Myocyte (in vitro differentiated cells): ENCODE data around the gene EGLN1. TPM values are rescaled to one million over a fixed set of nuclear protein-coding genes. Genes with fewer than 3 reads are reported as not detected.

ENCODE experiments used
- DNase-seq: peaks from one replicate; pipeline ENCODE4 v3.0.0-alpha.2; 2012; ENCODE audit warnings: low read depth
- total RNA-seq: library from RNA; depleted of rRNA; stranded (reverse); fragments of >200 nt; gene quantifications from 2 replicates; pipeline ENCODE4 v1.2.3, GENCODE V29; 2014

The EGLN1 gene
- total RNA-seq, 1 donor from 2014 or later, result 27.8 TPM

DNA sequence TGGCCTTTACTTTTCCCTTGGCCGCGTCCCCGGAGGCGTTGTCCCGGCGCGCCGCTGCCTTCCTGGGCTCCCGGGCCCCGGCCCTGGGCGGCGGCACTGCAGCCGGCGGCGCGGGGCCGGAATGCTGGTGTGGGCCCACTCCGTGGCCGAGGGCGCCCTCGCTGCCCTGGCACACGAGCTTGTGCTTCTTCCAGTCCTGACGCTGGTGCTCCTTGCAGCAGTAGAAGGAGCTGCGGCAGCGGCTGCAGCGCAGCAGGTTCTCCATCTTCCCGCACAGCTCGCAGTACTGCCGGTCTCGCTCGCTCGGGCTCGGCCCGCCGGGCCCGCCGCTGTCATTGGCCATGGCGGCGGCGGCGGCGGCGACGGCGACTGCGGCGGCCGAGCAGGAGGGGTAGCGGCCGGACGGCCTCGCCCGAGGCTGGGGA, 529 bp downstream of the EGLN1 start:
- DNase-seq, result peak; percentile 47

DNA sequence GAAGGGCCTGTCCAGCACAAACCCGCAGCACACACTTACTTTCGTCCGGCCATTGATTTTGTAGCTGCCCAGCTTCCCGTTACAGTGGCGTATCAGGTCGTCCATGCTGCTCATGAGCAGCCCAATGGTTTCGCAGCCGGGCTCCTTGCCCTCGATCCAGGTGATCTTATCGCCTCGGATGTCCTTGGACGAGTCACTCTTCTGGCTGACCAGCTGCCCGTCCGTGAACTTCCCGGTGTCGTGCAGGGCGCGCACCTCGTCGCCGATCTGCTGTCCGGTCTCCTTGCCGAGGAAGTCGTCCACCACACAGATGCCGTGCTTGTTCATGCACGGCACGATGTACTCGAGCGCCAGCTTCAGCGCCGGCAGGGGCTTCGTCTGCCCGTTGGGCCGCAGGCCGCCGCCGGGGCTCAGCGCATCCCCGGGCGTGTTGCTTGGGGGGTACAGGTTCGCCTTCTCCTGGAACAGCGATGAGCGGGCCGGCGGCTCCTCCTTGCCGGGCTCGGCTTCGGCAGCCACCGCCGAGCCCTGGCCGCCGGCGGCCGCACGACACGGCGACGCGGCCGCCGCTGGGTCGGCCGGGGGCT, 1.0 kb downstream of the EGLN1 start:
- peak; percentile 53 for DNase-seq

DNA sequence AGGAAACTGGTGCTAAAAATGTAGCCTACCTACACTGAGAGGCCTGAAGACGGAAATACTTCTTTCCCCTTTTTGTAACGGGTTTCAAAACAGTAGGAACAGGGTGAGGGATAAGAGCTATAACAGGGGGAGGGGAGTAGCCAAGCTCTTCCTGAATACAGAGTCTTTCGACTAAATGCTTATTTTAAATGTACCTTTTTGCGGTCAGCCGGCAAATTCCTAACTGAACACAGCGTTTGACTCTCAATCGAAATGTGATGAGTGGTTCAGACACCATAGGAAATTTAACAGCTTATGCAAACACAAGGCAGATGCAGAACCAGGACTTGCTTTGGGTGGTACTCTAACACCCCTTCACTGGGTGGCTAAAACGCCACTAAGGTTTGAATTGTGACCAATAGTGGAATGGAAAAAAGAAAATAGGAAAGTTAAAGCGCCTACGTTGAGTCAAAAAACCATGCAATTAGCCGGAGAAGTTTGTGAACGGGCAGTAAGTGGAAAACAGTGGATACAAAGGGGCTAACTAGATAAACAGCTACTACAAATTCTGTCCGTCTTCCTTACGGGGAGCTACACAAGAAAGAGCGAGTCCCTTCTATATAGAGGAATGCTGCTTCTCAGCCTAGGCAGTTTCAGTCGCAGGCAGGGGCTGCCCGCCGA, 1.7 kb downstream of the EGLN1 start:
- DNase-seq, result no peak

DNA sequence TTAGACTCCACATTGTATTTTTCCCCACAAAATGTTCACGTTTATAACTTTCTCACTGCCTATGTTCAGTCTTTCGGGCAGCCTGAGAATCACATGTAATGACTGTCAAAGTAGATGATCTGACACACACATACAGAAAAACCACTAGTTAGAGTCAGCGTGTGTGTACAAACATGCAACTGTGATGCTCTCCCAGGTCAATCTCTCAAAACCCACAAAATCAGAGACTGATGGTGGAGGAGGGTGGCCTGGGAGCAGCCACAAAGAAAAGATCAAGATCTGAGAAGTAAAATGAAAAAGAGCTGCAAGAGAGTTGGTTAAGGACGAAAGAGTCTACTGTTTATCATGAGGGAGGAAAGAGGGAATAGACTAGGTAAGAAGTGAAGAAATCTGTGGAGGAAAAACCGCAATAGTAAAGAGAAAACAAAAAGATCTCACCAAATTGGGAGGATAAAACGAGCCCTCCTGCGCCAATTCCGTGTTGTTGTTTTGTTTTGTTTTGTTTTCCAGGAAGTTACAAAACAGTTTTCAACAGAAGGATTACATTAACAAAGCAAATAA, 2.3 kb downstream of the EGLN1 start:
- no peak for DNase-seq

DNA sequence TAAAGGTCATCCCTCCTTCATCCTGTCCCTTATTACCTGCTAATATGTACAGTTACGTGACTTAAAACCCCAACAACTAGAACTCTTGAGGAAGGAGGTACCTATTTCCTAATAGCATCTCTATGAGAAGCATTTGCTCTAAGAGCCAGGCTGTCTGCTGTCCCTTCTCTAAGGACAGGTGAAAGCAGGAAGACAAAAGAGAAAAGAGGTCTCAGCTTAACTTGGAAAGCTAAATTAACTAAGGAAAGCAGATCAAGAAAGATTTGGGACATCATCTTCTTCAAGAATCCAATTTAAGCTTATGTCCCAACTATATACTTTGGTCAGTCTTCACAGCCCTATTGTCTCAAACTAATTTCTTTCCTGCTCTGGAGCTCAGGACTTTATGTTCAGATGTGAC, 2.9 kb downstream of the EGLN1 start:
- DNase-seq, result no peak

DNA sequence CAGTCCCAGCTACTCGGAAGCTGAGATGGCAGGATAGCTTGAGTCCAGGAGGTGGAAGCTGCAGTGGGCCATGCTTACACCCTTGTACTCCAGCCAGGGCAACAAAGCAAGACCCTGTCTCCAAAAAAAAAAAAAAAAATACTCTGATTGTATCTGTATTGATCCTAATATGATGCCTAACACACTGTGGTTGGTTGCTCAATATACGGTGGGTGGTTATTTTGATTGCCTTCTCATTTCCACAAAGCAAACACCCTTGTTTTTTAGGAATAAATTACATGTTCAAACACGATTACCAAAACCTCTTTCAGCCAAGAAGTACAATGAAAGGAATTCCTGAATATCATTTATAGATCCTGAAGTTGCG, 3.4 kb downstream of the EGLN1 start:
- no peak for DNase-seq

DNA sequence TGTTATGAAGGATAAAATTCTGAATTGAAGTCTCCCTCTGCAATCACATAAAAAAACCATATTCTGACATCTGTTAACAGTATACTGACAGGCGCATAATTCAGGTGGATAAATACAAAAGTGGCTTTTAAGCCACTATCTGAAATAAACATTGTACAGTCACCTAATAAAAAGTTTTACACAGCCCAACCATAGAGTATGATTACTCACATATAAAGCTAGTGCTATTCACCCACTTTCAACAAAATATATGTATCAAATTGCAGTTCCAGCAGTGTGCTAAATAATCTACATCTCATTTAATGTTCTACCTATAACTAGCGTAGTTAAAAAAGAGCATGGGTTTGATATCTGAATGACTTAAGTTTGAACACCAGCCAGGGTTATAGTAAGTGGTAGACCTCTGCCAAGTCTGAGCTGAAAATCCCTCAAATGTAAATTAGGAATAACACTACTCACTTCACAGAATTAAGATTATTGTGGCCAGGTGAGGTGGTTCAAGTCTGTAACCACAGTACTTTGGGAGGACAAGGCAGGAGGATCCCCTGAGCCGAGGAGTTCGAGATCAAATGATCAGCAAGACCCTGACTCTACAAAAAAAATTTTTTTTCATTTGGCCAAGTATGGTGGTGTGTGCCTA, 3.9 kb downstream of the EGLN1 start:
- DNase-seq, result no peak

DNA sequence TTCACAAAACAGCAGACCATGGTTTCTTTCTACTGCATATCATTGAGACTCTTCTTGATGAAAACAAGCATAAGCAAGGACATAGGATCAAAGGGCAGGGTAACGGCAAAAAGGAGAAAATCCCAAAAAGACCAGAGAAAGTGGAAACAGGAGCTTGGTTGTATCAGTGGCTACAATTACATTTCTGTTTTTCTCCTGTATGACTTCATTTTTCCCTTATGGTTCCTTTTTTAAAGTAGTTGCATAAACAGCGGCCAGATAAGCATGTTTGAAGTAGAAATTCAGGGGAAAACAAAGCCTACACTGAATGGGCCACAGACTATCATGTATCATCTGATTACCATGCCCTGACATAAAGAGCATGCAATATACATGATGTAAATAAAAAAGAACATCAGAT, 4.6 kb downstream of the EGLN1 start:
- DNase-seq, result no peak

DNA sequence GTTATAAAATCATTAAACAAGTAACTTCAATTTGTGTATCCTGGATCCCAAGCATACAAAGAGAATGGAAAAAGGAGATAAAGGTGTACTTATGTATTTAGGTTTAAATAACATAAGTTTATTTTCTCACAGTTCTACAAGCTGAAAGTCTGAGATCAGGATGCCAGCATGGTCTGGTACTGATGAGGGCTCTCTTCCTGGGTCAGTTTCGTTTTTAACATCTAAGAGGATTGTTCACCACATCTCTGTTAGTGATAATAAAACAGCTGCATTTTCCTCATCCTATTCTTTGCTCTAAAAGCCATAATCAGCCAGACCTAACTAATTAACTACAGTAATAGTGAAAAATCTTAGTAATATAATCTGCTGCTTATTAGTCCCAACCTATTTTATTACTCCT, 5.2 kb downstream of the EGLN1 start:
- no peak for DNase-seq

DNA sequence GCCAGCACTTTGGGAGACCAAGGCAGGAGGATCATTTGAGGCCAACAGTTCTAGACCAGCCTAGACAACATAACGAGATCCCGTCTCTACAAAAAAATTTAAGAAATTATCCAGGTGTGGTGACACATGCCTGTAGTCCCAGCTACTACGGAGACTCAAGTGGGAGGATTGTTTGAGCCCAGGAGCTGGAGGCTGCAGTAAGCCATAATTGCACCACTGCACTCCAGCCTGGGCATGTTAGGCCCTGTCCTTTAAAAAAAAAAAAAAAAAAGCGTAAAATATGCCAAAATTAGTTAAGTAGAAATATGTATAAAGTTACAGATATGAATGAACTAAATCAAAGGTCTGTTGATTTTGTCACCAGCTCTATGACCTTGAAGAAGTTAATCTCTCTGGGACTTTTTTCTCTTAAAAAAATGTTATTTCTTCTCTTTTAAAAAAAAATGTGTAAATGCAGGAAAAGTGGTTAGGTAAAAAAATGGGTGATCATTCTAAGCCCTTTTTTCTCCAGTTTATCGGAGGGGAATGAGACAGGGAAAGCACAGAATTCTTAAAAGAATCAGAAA, 7.0 kb downstream of the EGLN1 start:
- no peak for DNase-seq

DNA sequence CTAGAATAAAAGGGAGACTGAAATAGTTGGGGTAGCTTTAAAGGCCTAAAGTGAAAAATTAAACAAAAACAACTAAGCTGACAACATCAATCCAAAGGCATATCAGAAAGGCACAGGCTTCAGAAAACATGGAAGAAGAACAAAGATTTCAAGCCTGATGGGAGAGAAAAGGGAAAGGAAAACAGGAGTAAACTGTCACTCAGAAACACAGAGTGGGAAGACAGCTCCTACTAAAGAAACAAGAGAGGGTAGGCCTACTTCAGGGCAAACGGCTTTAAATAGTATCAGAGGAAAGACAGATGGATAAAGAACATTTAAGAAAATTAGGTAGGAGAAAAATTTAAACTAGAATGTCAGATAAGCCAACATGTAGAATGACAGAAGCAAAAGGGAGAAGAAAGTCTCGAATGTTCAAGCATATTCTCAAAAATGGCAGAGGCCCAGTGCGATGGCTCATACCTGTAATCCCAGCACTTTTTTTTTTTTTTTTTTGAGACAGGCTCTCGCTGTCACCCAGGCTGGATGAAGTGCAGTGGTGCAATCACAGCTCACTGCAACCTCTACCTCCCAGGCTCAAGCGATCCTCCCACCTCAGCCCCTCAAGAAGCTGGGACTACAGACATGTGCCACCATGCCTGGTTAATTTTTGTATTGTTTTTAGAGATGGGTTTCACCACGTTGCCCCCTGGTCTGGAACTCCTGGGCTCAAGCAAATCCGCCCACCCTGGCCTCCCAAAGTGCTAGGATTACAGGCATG, 7.6 kb downstream of the EGLN1 start:
- no peak for DNase-seq

DNA sequence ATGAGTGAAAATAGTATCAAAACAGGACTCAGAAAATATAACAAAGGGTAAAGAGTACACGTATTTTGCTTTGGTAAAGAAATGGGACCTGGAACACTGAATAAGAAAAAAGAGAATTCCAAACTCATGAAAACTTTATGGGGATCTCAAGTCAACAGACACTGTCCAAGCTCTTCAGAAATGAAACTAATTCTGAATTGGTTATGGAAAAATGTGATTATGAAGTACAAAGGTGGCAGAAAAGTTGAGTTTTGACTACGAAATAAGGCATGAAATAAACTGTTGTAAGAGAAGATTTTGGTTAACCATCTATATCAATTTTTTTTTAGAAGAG, 8.4 kb downstream of the EGLN1 start:
- no peak for DNase-seq

DNA sequence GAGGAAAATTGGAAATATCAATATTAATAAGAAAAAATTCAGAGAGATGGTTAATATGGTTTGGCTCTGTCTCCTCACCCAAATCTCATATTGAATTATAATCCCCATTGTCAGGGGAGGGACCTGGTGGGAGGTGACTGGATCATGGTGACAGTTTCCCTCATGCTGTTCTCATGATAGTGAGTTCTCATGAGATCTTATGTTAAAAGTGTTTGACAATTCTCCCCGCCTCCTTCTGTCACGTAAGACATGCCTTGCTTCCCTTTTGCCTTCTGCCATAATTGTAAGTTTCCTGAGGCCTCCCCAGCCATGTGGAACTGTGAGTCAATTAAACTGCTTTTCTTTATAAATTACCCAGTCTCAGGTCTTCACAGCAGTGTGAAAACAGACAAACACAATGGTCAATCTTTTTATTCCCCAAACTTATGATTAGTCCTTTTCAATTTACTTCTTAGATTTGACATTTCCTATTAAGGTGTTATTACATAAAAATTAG, 11.0 kb downstream of the EGLN1 start:
- no peak for DNase-seq

DNA sequence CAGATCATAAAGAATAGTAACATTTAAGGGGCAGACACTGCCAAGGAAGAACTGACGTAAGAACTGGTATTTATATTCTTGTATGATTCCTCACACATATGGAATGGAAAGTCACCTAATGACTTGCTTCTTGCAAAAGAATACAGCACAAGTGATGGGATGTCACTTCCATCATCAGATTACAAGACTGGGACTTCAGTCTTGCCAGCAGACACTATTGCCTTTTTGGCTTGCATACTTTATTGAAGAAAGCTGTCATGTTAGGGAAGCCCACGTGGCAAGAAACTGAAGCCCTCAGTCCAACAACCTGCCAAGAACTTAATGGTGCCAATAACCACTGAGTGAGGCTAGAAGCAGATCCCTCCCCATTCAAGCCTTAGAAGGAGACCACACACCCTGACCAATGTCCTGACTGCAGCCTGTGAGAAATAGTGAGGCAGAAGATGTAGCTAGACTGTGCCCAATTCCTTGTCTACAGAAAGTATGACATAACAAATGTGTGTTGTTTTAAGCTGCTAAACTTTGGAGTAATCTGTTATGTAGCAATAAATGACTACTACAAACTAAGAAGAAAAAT, 12.0 kb downstream of the EGLN1 start:
- DNase-seq, result no peak

DNA sequence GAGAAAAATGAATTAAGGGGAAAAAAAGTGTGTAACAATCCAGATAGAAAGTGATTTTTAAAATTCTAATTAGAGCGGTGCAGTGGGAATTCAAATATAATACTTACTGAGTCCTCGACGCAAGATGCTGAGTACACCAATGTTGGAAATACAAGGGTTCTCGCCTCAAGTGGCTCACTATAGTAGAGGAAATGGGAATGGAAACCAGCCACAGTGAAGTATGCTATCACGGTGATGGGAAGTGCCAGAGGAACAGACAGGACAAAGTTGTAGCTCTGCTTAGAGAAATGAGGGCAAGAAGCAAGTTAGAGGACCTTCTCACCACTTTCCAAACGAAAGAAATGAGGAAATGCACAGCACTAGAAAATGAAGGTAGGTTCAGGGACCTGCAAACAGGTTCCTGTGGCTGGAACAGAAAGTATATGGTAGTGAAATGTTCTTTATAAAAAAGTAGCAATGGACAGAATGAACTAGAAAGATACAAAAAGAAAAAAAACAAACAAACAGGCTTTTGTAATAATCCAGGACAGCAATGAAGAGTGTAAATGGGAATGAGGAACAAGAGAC, 13.5 kb downstream of the EGLN1 start:
- no peak for DNase-seq

DNA sequence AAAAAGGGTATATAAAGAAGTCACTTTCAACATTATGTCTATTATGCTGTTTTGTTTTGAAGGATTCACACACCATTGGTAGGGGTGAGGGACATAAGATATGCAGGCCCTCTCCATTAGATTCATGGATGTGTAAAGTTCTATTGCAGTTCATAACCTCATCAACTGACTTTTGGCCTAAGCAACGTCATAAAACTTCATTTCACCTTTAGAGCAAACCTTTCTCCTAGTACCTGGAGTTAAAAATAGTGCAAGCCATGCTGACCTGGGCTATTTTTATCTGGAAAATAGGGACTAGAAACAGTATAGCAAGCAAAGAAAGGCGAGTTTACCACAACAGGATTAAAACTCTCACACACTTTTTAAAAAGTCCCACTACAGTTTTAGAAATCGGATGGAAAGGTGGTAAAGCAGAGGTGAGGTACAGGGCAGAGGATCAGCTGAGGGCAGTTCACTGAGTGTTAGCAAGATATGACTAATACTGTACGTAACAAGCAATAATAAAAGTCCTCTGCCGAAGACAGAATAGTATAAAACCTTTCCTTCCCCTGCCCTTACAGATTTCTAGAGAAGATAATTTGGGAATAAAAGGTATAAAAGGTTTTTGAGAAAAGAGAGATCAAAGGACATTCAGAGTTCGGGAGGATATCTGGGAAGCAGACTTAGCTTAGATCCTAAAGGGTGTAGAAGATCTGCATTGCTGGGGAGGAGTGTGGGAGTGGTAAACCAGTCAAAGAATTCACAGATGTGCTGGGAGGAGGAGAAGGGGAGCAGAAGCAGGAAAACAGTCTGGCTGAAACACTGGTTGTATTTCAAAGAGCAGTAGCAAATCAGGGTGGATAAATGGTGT, 14.3 kb downstream of the EGLN1 start:
- DNase-seq, result peak; percentile 50

DNA sequence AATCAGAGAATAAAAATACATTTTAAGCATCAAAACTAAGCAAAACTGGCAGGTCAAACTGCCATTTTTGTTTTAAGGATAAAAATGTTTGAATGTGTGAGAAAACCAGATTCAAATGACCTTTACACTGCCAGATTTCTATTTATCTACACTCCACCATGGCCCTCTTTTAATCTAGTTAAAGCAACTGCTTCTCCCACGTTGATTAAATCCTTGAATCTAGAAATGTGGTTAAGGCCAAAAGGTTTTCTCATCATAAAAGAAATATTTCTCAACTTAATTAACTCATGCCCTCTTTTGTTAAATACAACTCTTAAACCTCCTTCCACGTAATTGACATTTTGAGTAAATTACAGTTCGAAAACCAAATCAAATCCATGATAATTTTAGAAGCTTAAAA, 15.0 kb downstream of the EGLN1 start:
- DNase-seq, result no peak

DNA sequence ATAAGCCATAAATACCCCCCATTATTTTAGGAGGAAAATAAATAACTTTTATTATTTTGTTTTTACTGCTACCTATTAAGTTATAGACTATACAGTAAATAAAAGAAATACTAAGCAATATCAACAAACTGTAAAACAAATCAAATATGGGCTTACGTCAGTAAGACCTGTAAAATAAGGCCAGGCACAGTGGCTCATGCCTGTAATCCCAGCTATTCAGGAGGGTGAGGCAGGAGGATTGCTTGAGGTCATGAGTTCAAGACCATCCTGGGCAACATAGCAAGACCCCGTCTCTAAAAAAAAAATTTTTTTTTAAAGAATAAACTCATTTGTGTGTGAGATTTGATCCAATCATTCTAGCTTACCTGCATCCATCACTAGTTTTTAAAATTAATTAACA, 17.8 kb downstream of the EGLN1 start:
- DNase-seq, result no peak

DNA sequence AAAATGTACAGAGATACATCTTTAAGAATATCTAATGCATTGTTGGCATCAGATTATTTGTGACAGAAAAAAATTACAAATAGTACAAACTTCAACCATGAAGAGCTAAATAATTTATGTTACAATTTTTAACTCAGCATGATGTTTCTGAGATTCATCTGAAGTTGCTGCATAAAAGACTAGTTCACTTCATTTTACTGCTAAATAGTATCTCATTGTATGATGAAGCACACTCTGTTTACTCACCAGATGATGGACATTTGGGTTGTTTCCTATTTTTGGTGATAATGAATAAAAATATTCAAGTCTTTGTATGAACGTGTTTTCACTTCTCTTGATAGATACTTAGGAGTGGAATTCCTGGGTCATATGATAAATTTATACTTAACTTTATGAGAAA, 20.6 kb downstream of the EGLN1 start:
- DNase-seq, result no peak
